Stomach (tissue), 9 donors: ENCODE data around the gene SYT6. TPM values are rescaled to one million over a fixed set of nuclear protein-coding genes. Genes with fewer than 3 reads are reported as not detected.
"Not testable (repeated sequence)": the region's sequence is repeated elsewhere in the genome, so short reads cannot be mapped to it uniquely, and the experiment has no call there.

Experiments
- DNase-seq, 2 donors: peaks; one replicate each; pipeline versions ENCODE4 v3.0.0 to v3.0.0-alpha.2; 2013 to 2019
- H3K27ac ChIP-seq, 5 donors: fragments of 200-600 bp in 4 of 5; sonication (generic) in 4 of 5; one replicate each; pipeline ENCODE4 v1.5.1; 2013 to 2019; ENCODE audit warnings: mild to moderate bottlenecking in 1 of 5, moderate library complexity in 1 of 5
- H3K27me3 ChIP-seq, 3 donors: fragments of 200-600 bp; sonication (generic); one replicate each; pipeline ENCODE4 v1.5.1; 2017 to 2019; ENCODE audit warnings: mixed run types in 1 of 3
- H3K36me3 ChIP-seq, 4 donors: fragments of 200-600 bp; sonication (generic); 1 replicate in 3 of 4; 2 replicates in 1 of 4; pipeline ENCODE4 v1.5.1; 2016 to 2019
- H3K4me1 ChIP-seq, 4 donors: fragments of 200-600 bp; sonication (generic); one replicate each; pipeline ENCODE4 v1.5.1; 2016 to 2019
- H3K4me3 ChIP-seq, 4 donors: fragments of 200-600 bp; sonication (generic) in 3 of 4; one replicate each; pipeline ENCODE4 v1.5.1; 2016 to 2019; ENCODE audit warnings: mild to moderate bottlenecking in 1 of 4
- H3K9me3 ChIP-seq, 4 donors: fragments of 200-600 bp; sonication (generic); one replicate each; pipeline ENCODE4 v1.5.1; 2016 to 2019
- EP300 ChIP-seq: sonication (generic); formaldehyde crosslinking; IDR thresholded peaks from one replicate; pipeline ENCODE4 v1.6.1; 2017; ENCODE audit warnings: antibody characterized with exemption
- POLR2A ChIP-seq, 4 donors: fragments of 450-650 bp; IDR thresholded peaks; one replicate each; pipeline ENCODE4 v1.6.1; 2016; ENCODE audit warnings: antibody characterized with exemption in 4 of 4, control low read depth in 2 of 4, mild to moderate bottlenecking in 1 of 4, moderate library complexity in 1 of 4
- POLR2AphosphoS5 ChIP-seq, 3 donors: sonication (generic); formaldehyde crosslinking; IDR thresholded peaks; one replicate each; pipeline ENCODE4 v1.6.1; 2016; ENCODE audit warnings: antibody characterized with exemption in 3 of 3
- WGBS, 5 donors: extraction: QIAGEN DNeasy Blood & Tissue Kit in 3 of 5; methylation state at CpG; one replicate each; pipeline versions ENCODE4 v1.1.5 to v1.1.7; 2013 to 2018; 5-methylcytosine and 5-hydroxymethylcytosine counted together
- intact Hi-C: fragments of 100-400 bp; cut with DNase I; formaldehyde crosslinking; loops from one replicate; pipeline ENCODE4 v1.15.1; 2023; ENCODE audit warnings: low total_unique reads
- polyA plus RNA-seq, 3 donors: library from polyadenylated mRNA; stranded (reverse); fragments of 200-250 nt; gene quantifications; one replicate each; pipeline ENCODE4 v1.2.3, GENCODE V29; 2013
- total RNA-seq, 5 donors: library from RNA; depleted of rRNA; stranded (reverse); fragments of >200 nt; gene quantifications; one replicate each; pipeline versions ENCODE4 v1.1.0 to v1.2.3, GENCODE V29; 2014 to 2016
- TF ChIP-seq, protein P1 (sequence below), 7 experiments: fragments of 450-650 bp in 4 of 7; fragments of 200-600 bp in 3 of 7; sonication (generic) in 3 of 7; IDR thresholded peaks; one replicate each; pipeline ENCODE4 v1.5.1; 2016 to 2019; ENCODE audit warnings: antibody characterized with exemption in 7 of 7, control low read depth in 2 of 7, mild to moderate bottlenecking in 1 of 7
- donor health status: healthy with polysubstance abuse.
- donor health status: Bipolar disorder and iron deficiency.
- donor health status: healthy.

The SYT6 gene
- total and polyA plus RNA-seq, 8 donors = 0.18 to 86.6 (median 1.7) TPM; not detected in 4

DNA sequence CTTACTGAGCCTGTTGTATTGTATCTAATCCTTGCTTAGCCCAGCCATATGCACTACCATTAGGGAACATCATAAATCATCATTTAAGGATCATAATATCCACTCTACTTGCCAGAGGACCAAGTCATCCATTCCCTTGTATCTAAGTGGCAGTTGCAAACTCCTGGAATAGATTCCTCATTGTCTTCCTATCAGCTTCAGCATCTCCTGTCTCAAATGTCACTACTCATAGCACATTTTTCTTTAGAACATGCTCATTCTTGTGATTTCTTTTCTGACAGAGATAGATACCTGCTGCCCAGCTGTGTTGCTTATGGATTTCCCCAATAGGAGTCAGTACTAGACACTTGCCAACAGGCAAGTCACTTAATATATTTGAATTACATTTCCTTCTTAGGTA, 90.1 kb downstream of the SYT6 start:
- peaks cover 0 to 10% (median 6%) of the 10 kb centered on the region in 4 donors for H3K9me3 ChIP-seq
- intact Hi-C loops = no loop called here
- no peaks in the 10 kb centered on the region for H3K4me1 ChIP-seq
- no peak overlapping the region for H3K27ac ChIP-seq
- no peaks in the 10 kb centered on the region for H3K27me3 ChIP-seq
- no peak overlapping the region for H3K4me3 ChIP-seq
- H3K36me3 ChIP-seq = no peaks in the 10 kb centered on the region
- no peak for DNase-seq
- TF ChIP-seq EP300 (no peak), POLR2A (IDR thresholded peaks at IDR 0.05) (no peak), POLR2AphosphoS5 (IDR thresholded peaks at IDR 0.05) (no peak)
- TF ChIP-seq, protein P1, sequence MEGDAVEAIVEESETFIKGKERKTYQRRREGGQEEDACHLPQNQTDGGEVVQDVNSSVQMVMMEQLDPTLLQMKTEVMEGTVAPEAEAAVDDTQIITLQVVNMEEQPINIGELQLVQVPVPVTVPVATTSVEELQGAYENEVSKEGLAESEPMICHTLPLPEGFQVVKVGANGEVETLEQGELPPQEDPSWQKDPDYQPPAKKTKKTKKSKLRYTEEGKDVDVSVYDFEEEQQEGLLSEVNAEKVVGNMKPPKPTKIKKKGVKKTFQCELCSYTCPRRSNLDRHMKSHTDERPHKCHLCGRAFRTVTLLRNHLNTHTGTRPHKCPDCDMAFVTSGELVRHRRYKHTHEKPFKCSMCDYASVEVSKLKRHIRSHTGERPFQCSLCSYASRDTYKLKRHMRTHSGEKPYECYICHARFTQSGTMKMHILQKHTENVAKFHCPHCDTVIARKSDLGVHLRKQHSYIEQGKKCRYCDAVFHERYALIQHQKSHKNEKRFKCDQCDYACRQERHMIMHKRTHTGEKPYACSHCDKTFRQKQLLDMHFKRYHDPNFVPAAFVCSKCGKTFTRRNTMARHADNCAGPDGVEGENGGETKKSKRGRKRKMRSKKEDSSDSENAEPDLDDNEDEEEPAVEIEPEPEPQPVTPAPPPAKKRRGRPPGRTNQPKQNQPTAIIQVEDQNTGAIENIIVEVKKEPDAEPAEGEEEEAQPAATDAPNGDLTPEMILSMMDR (IDR thresholded peaks at IDR 0.05) = no peak

DNA sequence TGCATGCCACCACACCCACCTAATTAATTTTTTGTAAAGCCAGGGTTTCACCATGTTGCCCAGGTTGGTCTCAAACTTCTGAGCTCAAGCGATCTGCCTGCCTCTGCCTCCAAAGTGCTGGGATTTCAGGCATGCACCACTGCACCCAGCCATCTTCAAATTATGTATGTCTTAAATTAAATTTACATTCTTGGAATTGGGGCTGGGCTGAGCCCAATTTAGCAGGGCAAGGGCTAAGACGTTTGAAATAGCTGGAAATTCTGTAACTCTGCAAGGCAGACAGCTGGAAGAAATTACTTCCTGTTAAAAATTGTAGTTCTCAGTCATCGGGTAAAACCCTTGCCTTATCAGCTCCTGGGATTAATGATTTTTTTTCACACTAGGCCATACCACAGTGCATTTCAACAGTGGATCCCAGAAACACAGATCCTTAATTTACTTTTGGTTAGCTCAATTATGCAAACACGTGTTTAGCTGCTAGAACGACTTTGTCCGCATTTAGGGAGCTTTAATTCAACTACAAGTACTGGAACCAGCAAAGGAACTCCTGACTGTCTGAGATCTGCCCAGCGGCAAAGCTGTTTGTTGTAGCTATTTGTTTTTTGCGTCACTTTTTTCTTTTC, 91.1 kb downstream of the SYT6 start:
- Histone ChIP-seq H3K27me3 (no peaks in the 10 kb centered on the region), H3K4me1 (no peaks in the 10 kb centered on the region), H3K27ac (no peak overlapping the region), H3K4me3 (no peak overlapping the region), H3K36me3 (no peaks in the 10 kb centered on the region), H3K9me3 (peaks cover 0 to 10% (median 6%) of the 10 kb centered on the region in 4 donors)
- TF ChIP-seq POLR2A (IDR thresholded peaks at IDR 0.05) (no peak), EP300 (no peak), POLR2AphosphoS5 (IDR thresholded peaks at IDR 0.05) (no peak)
- TF ChIP-seq, protein P1 (IDR thresholded peaks at IDR 0.05) = no peak
- 45 to 56% (median 47%) methylated on average over 8 of the region's 8 CpGs for WGBS, 5 donors
- DNase-seq = peak in 1 of 2 donors; percentile 25
- intact Hi-C loops = no loop called here

DNA sequence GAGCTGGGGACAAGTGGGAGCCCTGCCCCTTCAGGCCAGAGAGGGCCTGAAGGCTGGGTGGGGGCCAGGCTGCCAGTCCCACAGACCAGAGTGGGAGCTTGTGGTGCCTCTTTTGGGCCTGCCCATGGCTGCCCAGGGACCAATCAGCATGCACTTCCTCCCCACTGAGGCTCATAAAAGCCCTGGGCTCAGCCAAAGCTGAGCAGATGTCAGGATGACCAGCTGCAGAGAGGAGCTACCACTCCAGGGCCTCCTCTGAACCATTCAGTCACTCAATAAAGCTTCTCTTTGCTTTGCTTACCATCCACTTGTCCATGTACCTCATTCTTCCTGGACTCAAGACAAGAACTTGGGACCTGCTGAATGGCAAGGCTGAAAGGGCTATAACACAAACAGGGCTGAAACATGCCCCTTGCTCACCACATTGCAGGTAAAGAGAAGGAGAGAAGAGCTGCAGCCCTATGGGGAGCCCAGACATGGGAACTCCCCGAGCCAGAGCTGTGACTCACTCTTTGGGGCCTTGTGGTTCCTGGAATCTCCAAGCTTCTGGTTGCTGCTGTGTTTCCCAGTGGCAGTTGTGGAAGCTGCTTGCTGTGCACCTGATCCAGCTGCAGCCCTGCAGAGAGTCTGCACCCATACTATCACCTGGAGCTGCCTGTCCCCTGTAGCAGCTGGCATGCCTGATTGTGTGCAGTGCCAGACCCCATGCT, 92.4 kb downstream of the SYT6 start:
- Histone ChIP-seq H3K9me3 (peaks cover 0 to 10% (median 6%) of the 10 kb centered on the region in 4 donors), H3K27me3 (no peaks in the 10 kb centered on the region), H3K4me3 (no peak overlapping the region), H3K27ac (no peak overlapping the region), H3K36me3 (no peaks in the 10 kb centered on the region), H3K4me1 (no peaks in the 10 kb centered on the region)
- WGBS, 5 donors = 44 to 100% (median 79%) methylated on average over 1 of the region's 1 CpG
- TF ChIP-seq EP300 = no peak
- TF ChIP-seq POLR2AphosphoS5 (IDR thresholded peaks at IDR 0.05) = no peak
- TF ChIP-seq POLR2A (IDR thresholded peaks at IDR 0.05) = no peak
- TF ChIP-seq, protein P1 (IDR thresholded peaks at IDR 0.05) = no peak
- DNase-seq = no peak
- intact Hi-C loops = no loop called here

DNA sequence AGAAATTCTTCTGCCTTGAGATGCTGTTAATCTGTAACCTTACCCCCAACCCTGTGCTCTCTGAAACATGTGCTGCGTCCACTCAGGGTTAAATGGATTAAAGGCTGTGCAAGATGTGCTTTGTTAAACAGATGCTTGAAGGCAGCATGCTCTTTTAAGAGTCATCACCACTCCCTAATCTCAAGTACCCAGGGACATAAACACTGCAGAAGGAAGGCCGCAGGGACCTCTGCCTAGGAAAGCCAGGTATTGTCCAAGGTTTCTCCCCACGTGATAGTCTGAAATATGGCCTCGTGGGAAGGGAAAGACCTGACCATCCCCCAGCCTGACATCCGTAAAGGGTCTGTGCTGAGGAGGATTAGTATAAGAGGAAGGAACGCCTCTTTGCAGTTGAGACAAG, 95.4 kb downstream of the SYT6 start:
- H3K4me1 ChIP-seq, H3K27me3 ChIP-seq, H3K4me3 ChIP-seq, intact Hi-C loops, H3K27ac ChIP-seq, H3K36me3 ChIP-seq, DNase-seq: not testable (repeated sequence)
- WGBS, 5 donors = 39 to 53% (median 46%) methylated on average over 4 to 6 of the region's 6 CpGs
- peaks cover 0 to 10% (median 6%) of the 10 kb centered on the region in 4 donors for H3K9me3 ChIP-seq

DNA sequence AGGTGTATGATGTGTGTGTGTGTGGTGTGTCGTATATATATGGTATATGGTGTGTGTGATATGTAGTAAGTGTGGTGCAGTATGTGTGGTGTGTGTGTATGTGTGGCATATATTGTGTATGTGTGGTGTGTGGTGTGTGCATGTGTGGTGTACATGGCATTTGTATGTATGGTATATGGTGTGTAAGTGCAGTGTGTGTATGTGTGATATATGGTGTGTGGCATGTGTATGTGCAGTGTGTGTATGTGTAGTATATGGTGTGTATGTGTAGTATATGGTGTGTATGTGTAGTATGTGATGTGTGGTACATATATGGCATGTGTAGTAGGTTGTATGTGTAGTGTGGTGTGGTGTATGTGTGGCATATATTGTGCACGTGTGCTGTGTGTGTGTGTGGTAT, 99.5 kb downstream of the SYT6 start:
- no peaks in the 10 kb centered on the region for H3K4me1 ChIP-seq
- no peaks in the 10 kb centered on the region for H3K9me3 ChIP-seq
- TF ChIP-seq POLR2AphosphoS5 (IDR thresholded peaks at IDR 0.05) (no peak), POLR2A (IDR thresholded peaks at IDR 0.05) (no peak), EP300 (no peak)
- TF ChIP-seq, protein P1 (IDR thresholded peaks at IDR 0.05) = no peak
- WGBS, 5 donors = 84 to 94% (median 93%) methylated on average over 2 of the region's 2 CpGs
- no peaks in the 10 kb centered on the region for H3K36me3 ChIP-seq
- DNase-seq = no peak
- H3K4me3 ChIP-seq = no peak overlapping the region
- intact Hi-C loops = no loop called here
- H3K27me3 ChIP-seq = no peaks in the 10 kb centered on the region
- no peak overlapping the region for H3K27ac ChIP-seq
